Fibroblast of skin of left biceps (primary cell): ENCODE measurements around the gene ENTHD1.
"Not testable (repeated sequence)": the region's sequence is repeated elsewhere in the genome, so short reads cannot be mapped to it uniquely, and the experiment has no call there.

Experiments
- DNase-seq, 2 experiments: peaks; one replicate each; pipeline ENCODE4 v3.0.0-alpha.2; 2013; ENCODE audit warnings: low read depth in 2 of 2

ENTHD1 gene

GRCh38 chr22:39900306-39901227 lies 7.0 kb upstream of the ENTHD1 start, which contains the start of gene GRAP2:
TSS of gene GRAP2 (plus strand) at chr22:39901084. CDS start at chr22:39947107, 46,023 bp downstream.
- DNase-seq = no peak

DNA sequence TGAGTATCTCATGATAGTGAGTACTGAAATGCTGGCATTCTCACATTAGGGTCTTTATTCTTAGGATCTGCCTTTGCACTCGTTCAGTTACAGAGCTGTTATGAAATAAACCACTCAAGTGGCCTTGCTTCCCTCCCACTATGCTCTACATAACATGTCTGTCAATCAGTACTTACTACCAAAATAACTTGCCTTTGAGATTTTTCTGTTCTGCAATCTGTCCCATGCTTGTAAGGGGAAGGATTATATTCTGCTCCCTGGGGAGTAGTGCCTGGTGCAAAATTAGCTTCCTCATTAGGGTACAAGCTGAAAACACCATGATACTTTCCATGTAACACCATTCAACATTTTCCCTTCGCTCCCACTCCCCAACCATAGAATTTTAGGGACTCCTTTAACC lies 5.4 kb upstream of the ENTHD1 start:
- DNase-seq = no peak

DNA sequence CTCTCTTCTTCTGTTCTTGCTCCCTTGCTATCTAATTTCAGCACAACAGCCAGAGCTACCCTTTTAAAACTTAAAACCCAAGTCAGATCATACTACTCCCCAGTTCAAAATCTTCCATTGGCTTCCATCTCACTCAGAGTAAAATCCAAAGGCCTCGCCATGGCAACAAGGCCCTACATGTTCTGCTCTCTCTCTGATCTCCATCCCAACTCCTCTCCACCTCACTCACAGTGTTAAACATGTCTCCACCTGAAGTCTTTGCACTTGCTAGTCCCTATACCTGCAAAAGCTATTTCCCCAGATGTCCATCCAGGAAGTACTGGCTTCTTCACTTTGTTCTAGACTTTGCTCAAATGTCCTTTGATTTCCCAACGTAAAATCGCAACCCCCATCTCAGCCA lies 4.3 kb upstream of the ENTHD1 start:
- DNase-seq = no peak

GRCh38 chr22:39896313-39896996 lies 2.9 kb upstream of the ENTHD1 start:
- no peak for DNase-seq

GRCh38 chr22:39895682-39896081 lies 2.1 kb upstream of the ENTHD1 start:
- no peak for DNase-seq

DNA sequence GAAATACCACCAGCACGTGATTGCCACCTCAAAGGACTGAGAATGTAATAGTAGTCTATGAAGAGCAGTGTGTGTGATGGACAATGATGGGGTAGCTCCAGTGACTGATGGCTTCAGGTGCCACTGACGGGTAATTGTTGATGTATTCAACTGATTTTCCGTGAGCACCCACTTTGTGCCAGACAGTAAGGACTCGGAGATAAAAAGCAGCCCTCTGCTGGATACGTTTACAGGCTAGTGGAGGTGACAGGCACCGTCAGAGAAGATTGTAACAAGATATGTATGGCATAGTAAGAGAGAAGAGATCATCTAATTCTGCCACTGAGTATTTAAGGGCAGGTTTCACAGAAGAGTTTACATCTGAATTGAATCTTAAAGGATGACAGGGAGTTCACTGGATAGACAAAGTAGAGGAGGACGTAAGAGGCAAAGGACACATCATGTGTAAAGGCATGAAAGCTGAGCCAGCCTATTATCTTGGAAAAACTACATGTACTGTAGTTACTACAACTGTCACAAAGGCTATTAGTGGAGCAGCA lies 1.1 kb upstream of the ENTHD1 start:
- no peak for DNase-seq

- DNase-seq = not testable (repeated sequence)
These were observed 3.6 kb downstream of the ENTHD1 start for GRCh38 chr22:39889924-39890323.

- DNase-seq = no peak
These were observed 10.5 kb downstream of the ENTHD1 start for GRCh38 chr22:39883057-39883456.

DNA sequence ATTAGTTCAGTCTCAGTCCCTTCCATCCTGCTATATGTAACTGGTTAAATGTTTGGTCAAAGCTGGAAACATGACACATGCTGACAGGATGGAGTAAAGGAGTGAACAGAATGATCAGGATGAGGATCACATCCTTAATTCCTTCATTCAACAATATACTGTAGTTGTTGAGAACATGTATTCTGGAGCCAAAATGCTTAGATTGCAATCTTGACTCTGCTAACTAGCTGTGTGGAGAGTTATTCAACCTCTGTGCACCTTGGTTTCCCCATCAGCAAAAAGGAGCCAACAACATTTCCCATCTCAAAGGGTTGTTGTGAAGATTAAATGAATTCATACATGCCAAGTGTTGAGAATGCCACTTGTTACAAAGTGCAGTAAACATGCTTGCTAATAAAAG lies 12.8 kb downstream of the ENTHD1 start:
- no peak for DNase-seq

DNA sequence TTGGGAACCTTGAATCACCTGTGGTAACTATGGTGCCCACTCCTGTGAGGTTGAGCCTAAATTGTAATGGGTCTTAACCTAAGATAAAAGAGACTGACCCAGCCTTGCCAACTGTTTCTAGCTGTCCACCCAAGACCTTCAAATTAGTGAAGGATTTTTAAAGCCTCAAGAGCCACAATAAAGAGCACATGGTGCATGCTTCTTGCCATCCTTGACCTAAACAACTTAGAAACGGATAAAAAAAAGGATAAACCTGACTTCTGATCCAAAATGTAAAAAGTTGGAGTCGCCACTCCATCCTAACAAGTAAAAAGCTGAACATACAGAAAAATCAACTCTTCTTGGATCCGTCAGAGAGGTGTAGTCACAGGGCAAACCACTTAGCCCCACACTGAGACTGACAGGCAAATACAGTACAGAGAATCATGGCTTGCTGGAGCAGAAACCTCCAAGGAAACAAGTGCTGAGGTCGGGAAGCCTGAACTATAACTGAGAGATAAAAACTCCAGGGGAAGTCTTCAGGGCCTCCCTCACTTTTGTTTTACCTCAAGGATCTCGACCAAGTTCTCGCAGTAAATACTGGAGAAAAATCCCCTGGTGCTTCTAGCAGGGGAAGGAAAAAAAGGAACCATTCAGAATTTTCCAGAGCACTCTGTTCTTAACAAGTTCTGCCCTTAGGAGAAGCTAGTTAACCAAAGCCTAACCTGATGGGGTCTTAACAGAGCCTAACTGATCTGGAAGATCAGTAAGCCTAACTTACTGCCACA lies 16.3 kb downstream of the ENTHD1 start:
- DNase-seq = no peak

DNA sequence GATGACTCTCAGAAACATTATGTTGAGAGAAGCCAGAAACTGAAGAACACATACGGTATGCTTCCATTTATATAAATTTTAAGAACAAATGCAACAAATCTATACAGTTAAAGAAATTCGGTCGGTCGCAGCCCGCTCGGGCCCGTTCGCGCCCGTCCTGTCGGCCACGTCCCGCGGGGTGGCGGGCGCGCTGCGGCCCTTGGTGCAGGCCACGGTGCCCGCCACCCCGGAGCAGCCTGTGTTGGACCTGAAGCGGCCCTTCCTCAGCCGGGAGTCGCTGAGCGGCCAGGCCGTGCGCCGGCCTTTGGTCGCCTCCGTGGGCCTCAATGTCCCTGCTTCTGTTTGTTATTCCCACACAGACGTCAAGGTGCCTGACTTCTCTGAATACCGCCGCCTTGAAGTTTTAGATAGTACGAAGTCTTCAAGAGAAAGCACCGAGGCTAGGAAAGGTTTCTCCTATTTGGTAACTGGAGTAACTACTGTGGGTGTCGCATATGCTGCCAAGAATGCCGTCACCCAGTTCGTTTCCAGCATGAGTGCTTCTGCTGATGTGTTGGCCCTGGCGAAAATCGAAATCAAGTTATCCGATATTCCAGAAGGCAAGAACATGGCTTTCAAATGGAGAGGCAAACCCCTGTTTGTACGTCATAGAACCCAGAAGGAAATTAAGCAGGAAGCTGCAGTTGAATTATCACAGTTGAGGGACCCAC lies 18.2 kb downstream of the ENTHD1 start:
- not testable (repeated sequence) for DNase-seq

DNA sequence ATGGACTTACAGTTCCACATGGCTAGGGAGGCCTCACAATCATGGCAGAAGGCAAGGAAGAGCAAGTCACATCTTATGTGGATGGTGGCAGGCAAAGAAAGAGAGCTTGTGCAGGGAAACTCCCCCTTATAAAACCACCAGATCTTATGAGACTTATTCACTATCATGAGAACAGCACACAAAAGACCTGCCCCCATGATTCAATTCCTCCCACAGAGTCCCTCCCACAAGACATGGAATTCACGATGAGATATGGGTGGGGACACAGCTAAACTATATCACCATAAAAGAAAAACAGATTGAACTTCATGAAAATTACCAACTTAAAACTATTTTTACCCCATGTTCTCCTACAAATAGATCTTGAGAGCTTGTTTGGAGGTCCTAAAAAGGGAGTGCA lies 19.6 kb downstream of the ENTHD1 start:
- no peak for DNase-seq

DNA sequence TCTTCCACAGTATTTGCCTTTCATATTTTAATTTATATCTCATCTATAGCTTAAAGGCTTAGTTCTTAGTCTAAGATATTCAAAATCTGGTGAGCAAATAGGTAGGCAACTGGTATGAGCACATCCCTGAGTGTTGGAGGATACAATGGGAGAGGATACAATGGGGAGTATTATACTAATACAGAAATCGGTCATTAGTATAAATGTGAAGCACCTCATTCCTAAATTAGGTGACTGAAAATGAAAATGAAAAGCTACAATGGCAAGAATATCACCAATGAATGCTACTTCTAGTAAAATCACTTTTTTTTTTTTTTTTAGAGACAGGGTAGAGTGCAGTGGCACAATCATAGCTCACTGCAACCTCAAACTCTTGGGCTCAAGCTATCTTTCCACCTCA lies 21.0 kb downstream of the ENTHD1 start:
- DNase-seq = no peak

DNA sequence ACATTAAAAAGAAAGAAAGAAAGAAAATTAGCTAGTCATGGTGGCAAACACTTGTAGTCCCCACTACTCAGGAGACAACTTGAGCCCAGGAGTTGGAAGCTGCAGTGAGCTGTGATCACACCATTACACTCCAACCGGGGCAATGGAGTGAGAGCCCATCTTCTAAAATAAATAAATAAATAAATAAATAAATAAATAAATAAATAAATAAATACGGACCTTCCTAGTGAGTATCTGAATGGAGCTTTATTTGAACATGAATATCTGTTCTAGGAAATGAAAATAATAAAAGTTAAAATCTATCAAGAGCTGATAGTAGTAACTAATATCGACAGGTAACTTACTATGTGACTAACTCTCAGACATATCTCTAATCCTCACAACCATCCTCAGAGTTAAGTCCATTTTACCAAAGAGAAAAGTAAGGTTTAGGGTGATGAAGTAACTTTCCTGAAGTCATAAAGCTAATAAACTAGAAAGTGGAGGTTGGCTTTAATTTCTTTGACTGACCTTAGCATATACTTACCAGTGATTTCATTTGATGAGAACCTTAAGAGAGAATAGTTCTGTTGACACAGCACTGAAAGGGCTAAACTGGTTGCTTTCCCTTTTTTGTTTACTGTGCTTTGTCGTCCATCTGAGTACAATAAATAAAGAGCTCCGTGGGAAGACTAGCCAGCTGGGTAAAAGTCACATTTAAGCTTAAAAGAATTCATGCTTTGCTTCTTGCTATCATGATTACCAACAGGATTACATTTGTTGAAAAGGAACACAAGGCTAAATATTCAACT lies 22.4 kb downstream of the ENTHD1 start:
- no peak for DNase-seq

GRCh38 chr22:39869797-39870196 lies 23.8 kb downstream of the ENTHD1 start:
- not testable (repeated sequence) for DNase-seq

DNA sequence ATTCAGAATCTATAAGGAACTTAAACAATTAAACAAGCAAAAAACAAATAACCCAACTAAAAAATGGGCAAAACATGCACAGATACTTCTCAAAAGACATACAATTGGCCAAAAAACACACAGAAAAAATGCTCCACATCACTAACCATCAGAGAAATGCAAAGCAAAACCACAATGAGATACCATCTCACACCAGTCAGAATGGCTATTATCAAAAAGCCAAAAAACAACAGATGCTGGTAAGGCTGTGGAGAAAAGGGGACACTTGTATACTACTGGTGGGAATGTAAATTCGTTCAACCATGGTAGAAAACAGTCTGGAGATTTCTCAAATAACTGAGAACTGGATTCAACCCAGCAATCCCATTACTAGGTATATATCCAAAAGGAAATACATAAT lies 24.8 kb downstream of the ENTHD1 start:
- DNase-seq = no peak

DNA sequence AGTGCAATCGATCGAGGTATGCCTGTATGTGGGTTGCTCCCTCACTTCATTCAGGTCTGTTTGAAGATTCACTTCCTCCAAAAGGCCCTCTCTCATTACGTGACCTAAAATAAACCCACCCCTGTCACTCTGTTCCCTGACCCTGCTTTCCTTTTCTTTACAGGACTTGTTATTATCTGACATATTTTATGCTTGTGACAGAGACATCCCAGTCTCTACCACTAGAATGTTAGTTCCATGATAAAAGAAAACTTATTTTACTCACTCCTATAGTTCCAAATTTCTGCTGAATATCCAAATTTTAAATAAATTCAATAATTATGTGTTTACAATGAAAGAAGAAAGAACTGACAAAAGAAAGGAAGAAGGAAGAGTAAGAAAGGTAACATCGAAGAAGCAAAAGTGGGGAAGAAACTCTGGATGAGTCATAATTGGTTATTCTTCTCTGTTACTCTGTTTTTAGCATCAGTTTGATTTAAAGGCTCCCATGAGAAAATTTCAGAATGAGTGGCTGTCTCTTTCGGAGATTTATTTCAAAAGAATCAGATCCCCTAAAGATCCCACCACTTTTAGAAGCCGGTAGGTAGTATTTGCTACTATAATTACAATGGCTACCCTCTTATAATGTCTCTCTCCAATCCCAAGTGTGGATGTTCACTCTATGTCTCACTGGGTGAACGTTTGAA lies 33.5 kb downstream of the ENTHD1 start:
- DNase-seq = no peak

DNA sequence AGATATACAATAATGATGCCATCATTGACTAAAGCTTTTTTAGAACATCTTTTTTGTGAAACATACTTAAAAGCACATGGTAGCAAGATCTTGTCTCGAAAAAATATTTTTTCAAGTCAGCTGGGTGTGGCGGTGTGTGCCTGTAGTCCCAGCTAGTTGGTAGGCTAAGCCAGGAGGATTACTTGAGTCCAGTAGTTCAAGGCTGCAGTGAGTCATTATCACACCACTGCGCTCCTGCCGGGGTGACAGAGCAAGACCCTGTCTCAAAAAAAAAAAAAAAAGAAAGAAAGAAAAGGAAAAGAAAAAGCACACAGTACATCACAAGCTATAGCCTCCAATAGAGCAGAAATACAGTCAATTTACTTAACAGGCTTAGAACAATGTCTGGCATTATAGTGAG lies 37.0 kb downstream of the ENTHD1 start:
- no peak for DNase-seq

- DNase-seq = no peak
These were observed 40.8 kb downstream of the ENTHD1 start for GRCh38 chr22:39852799-39853198.
